Measurements from ENCODE around the gene ARHGAP6. TPM values are rescaled to one million over a fixed set of nuclear protein-coding genes. Genes with fewer than 3 reads are reported as not detected.

ARHGAP6 gene
- total RNA-seq, 1 donor from 2014 or later: 3.1 TPM

GRCh38 chrX:11460347-11460746 lies 205.4 kb downstream of the ARHGAP6 start:
- intact Hi-C loops (cut with micrococcal nuclease): no loop called here
- no peaks in the 10 kb centered on the region for H3K27me3 ChIP-seq (ENCODE audit: low read depth)
- TF ChIP-seq CTCF (IDR thresholded peaks at IDR 0.05; ENCODE audit: borderline replicate concordance): no peak
- DNase-seq: no peak
- no peaks in the 10 kb centered on the region for H3K4me1 ChIP-seq
- H3K4me3 ChIP-seq: no peak overlapping the region
- no peaks in the 10 kb centered on the region for H3K36me3 ChIP-seq
- no peak overlapping the region for H3K27ac ChIP-seq (replicated peaks)
- no peaks in the 10 kb centered on the region for H3K9me3 ChIP-seq (replicated peaks)

DNA sequence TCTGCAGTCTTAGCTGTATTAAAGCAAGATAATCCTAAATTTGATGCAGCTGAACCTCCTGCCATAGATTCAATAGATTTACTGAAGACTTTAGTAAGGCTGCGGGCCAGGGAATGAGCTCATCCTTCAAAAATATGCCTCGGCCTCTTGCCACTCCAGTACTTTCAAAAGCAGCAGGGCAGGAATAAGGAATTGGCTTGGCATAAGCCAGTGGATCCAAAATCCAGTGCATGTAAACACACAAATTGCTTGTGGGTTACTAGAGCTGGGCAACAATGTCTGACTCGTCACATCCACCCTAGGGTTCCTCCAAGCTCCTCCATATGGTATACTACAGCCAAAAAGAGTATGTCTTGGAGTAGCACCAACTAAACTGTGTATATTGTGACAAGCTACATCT lies 207.6 kb downstream of the ARHGAP6 start:
- intact Hi-C loops (cut with micrococcal nuclease): no loop called here
- Histone ChIP-seq H3K27ac (replicated peaks) (no peak overlapping the region), H3K4me1 (no peaks in the 10 kb centered on the region), H3K36me3 (no peaks in the 10 kb centered on the region), H3K9me3 (replicated peaks) (no peaks in the 10 kb centered on the region), H3K27me3 (ENCODE audit: low read depth) (no peaks in the 10 kb centered on the region), H3K4me3 (no peak overlapping the region)
- TF ChIP-seq CTCF (IDR thresholded peaks at IDR 0.05; ENCODE audit: borderline replicate concordance): no peak
- no peak for DNase-seq

GRCh38 chrX:11451151-11451550 lies 214.6 kb downstream of the ARHGAP6 start:
- DNase-seq: no peak
- H3K27me3 ChIP-seq (ENCODE audit: low read depth): no peaks in the 10 kb centered on the region
- H3K27ac ChIP-seq (replicated peaks): no peak overlapping the region
- no peak overlapping the region for H3K4me3 ChIP-seq
- intact Hi-C loops (cut with micrococcal nuclease): no loop called here
- H3K4me1 ChIP-seq: no peaks in the 10 kb centered on the region
- TF ChIP-seq CTCF (IDR thresholded peaks at IDR 0.05; ENCODE audit: borderline replicate concordance): no peak
- H3K36me3 ChIP-seq: no peaks in the 10 kb centered on the region
- no peaks in the 10 kb centered on the region for H3K9me3 ChIP-seq (replicated peaks)

DNA sequence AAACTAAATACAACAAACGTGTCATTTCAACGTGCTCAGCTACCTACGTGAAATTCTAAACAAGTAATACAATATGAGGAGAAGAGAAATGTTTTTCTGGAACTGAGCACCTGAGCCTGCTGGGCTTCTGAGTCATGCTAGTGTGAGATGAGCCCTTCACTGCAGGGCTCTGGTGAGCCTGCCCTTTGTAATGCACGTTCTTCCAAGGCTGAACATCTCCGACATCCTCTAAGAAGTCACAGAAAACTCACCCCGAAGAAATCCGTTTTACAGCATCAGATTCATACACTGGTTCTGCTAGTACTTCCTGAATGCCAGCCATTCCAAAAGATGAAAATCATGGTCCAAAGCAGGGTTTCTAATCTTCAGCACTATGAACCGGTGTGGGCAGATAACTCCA lies 215.4 kb downstream of the ARHGAP6 start:
- Histone ChIP-seq H3K27ac (replicated peaks) (no peak overlapping the region), H3K27me3 (ENCODE audit: low read depth) (no peaks in the 10 kb centered on the region), H3K36me3 (no peaks in the 10 kb centered on the region), H3K4me3 (no peak overlapping the region), H3K9me3 (replicated peaks) (no peaks in the 10 kb centered on the region), H3K4me1 (no peaks in the 10 kb centered on the region)
- no peak for TF ChIP-seq CTCF (IDR thresholded peaks at IDR 0.05; ENCODE audit: borderline replicate concordance)
- DNase-seq: no peak
- intact Hi-C loops (cut with micrococcal nuclease): no loop called here

DNA sequence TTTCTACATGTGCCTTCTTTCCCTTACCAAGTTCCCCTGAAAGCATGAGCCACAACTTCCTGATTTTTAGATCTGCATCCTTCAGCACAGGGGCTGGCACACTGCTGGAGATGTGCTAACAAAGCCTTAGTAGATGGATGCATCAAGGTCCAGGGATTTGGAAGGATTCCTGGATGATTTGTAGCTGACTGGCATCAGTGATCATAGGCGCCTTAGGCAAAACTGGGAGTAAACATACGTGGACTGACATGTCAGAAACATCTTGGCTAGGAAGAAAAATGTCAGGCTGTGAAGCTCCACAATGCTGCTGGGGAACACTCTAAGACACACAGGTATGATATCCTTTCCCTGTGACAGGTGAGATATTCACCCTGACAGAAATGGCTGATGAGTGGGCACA lies 216.1 kb downstream of the ARHGAP6 start:
- intact Hi-C loops (cut with micrococcal nuclease): no loop called here
- TF ChIP-seq CTCF (IDR thresholded peaks at IDR 0.05; ENCODE audit: borderline replicate concordance): no peak
- Histone ChIP-seq H3K4me3 (no peak overlapping the region), H3K36me3 (no peaks in the 10 kb centered on the region), H3K27me3 (ENCODE audit: low read depth) (no peaks in the 10 kb centered on the region), H3K27ac (replicated peaks) (no peak overlapping the region), H3K4me1 (no peaks in the 10 kb centered on the region), H3K9me3 (replicated peaks) (no peaks in the 10 kb centered on the region)
- DNase-seq: no peak

- no peaks in the 10 kb centered on the region for H3K4me1 ChIP-seq
- no peaks in the 10 kb centered on the region for H3K27me3 ChIP-seq (ENCODE audit: low read depth)
- no peaks in the 10 kb centered on the region for H3K36me3 ChIP-seq
- H3K9me3 ChIP-seq (replicated peaks): no peaks in the 10 kb centered on the region
- DNase-seq: no peak
- intact Hi-C loops (cut with micrococcal nuclease): no loop called here
- H3K4me3 ChIP-seq: no peak overlapping the region
- no peak for TF ChIP-seq CTCF (IDR thresholded peaks at IDR 0.05; ENCODE audit: borderline replicate concordance)
- no peak overlapping the region for H3K27ac ChIP-seq (replicated peaks)
Measured at GRCh38 chrX:11447418-11447817, 218.3 kb downstream of the ARHGAP6 start.
